HG02938 (cell line): ENCODE results near the gene TRAF6.
A peak's percentile ranks its signal among the peaks of the same experiment; 100 is the strongest.
"Not testable (repeated sequence)": the region's sequence is repeated elsewhere in the genome, so short reads cannot be mapped to it uniquely, and the experiment has no call there.

Source experiments
- ATAC-seq: cut with Tn5 transposase; IDR thresholded peaks from one replicate; pipeline ENCODE4 v1.9.1; 2021; ENCODE audit warnings: mild to moderate bottlenecking, moderate library complexity; ENCODE audit not compliant: unreplicated experiment

TRAF6 gene

GRCh38 chr11:36509694-36510593 lies at the start of gene TRAF6:
TRAF6 (minus strand) TSS chr11:36510272; CDS start chr11:36501515, 8,757 bp downstream.
- peak; percentile 92 for ATAC-seq

- ATAC-seq, result peak; percentile 99
Measured at GRCh38 chr11:36558571-36559413, 48.7 kb upstream of the TRAF6 start.

DNA sequence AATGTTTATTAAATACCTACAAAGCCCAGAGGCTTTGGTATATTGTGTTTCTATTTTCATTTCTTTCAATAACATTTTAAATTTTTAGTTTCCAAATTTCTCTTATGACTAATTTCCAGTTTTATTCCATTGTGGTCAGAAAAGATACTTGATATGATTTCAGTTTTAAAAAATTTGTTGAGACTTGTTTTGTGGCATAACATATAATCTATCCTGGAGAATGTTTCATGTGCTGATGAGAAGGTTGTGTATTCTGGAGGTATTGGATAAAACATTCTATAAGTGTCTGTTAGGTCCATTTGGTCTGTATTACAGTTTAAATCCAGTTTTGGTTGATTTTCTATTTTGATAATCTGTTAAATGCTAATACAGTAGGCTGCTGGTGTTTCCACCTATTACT lies 47.9 kb upstream of the TRAF6 start:
- ATAC-seq, result no peak

DNA sequence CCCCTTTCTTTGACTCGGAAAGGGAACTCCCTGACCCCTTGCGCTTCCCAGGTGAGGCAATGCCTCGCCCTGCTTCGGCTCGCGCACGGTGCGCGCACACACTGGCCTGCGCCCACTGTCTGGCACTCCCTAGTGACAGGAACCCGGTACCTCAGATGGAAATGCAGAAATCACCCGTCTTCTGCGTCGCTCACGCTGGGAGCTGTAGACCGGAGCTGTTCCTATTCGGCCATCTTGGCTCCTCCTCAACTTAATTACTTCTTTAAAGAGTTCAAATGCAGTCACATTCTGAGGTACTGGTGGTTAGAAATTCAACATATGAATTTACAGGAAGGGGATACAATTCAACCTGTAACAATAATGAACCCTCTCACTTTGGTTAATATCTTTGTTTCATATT lies 47.3 kb upstream of the TRAF6 start:
- not testable (repeated sequence) for ATAC-seq

DNA sequence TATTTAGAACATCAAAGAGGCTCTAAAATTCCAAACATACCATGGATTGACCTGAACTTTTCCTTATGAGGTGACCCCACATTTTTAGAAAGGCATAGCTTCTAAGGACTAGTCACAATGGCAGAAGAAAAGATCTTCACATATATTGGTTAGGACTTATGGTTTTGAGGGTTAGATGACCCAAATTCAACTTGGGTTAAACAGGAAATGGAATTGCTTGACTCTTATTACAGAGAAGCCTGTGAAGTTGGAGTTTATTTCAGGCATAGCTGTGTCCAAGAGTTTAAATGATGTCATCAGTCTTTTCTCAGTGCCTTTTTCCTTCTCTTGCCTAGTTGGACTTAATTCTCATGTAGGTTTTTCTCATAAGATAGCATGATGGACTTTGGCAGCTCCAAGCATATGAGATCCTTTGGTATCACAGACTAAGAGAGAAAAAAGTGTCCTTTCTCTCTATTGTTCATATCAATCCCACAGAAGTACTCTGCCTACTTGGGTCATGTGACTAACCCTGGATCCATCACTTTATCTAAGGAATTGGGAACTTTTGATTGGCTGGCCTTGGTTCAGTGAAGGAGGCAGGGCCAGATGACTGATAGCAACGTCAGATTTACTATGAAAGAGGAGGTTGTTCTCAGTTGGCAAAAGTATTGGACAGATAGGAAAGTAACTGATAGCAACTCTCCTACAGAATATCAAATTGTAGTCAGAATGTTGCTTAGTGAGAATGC lies 40.5 kb upstream of the TRAF6 start:
- no peak for ATAC-seq

- ATAC-seq, result peak; percentile 96
Measured at GRCh38 chr11:36540998-36541397, 30.9 kb upstream of the TRAF6 start.

DNA sequence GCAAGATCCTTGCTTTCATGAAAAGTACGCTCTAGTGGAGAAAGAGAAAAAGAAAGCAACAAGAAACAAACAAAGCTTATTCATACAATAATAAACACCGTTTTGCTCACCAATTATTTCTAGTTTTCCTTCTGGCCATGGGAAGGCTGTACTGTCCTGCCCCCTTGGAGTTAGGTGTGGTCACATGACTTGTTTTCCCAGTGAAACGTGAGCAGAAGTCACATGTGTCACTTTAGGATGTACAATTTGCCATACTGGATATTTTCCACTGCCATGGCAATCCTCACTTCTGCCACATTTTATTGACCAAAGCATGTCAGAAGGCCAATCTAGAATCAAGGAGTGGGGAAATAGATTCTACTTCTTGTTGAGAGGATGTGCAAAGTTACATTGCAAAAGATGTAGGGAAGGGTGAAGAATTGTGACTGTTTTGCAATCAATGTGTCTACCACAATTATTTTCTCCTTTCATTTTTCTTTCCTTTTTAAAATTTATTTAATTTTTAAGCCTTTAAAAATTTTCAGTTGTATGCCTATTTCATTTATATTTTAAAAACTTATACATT lies 24.3 kb upstream of the TRAF6 start:
- ATAC-seq, result no peak

GRCh38 chr11:36532941-36533601 lies 23.0 kb upstream of the TRAF6 start:
- no peak for ATAC-seq

DNA sequence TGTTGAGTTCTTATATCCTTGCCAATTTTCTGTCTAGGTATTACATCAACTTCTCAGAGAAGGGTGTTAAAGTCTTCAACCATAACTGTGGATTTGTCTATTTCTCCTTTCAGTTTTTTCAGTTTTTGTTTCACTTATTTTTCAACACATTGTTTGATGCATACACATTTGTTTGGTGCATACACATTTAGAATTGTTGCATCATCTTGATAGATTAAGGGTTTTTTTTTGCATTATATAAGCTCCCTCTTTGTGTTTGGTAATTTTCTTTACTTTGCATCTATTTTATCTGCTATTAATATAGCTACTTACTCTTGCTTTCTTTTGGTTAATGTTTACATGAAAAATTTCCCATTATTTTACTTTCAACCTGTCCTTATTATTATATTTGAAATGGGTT lies 20.8 kb upstream of the TRAF6 start:
- ATAC-seq, result no peak

- ATAC-seq, result no peak
Measured at GRCh38 chr11:36513965-36514364, 3.9 kb upstream of the TRAF6 start.

- no peak for ATAC-seq
Measured at GRCh38 chr11:36512016-36512415, 1.9 kb upstream of the TRAF6 start.

DNA sequence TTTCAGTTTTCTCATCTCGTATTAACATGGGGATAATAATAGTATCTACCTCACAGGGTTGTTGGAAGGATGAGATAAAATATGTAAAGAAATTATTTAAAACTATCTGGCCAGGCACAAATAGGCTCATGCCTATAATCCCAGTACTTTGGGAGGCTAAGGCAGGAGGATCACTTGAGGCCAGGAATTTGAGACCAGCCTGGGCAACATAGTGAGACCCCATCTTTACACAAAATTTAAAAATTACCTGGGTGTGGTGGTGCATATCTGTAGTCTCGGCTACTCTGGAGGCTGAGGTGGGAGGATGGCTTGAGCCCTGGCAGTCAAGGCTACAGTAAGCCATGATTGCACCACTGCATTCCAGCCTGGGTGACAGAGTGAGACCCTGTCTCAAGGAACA lies 990 bp upstream of the TRAF6 start:
- not testable (repeated sequence) for ATAC-seq

DNA sequence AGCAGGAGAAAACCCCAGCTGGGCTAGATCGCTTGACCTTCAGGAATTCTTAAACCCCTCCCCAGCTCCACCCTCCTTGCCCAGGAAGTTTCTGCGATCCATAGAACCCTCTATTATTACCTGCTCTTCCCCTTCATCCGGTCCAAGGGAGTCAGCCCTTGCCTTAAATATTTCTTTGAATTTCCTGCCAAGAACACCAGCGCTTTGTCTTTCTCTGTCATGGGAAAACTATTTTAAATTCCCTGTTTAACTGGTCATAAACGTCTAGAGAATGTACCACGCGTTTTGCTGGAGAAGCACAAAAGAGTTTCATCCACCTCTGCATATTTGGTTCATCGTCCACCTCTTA lies 496 bp upstream of the TRAF6 start:
- ATAC-seq, result no peak

GRCh38 chr11:36509201-36509639 lies 852 bp downstream of the TRAF6 start:
- ATAC-seq, result peak; percentile 13

DNA sequence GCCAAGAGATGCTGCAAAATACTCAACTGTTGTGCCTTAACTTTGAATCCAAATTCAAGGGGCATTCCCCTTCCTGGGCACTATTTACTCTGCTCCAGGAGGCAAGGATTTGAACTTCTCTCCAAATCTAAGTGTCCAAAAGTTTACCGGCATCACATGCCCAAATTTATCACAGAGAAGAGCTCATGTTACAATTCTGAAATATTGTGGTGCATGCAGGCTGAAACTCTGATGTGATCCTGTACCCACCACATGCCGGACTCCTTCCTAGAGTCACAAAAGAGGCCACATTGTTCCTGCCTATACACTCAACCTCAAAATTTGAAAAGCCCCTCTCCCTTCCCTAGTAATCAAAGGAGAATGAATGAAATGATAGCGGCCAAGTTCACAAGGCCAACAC lies 1.3 kb downstream of the TRAF6 start:
- no peak for ATAC-seq

- ATAC-seq, result no peak
Measured at GRCh38 chr11:36507824-36508489, 2.1 kb downstream of the TRAF6 start.

DNA sequence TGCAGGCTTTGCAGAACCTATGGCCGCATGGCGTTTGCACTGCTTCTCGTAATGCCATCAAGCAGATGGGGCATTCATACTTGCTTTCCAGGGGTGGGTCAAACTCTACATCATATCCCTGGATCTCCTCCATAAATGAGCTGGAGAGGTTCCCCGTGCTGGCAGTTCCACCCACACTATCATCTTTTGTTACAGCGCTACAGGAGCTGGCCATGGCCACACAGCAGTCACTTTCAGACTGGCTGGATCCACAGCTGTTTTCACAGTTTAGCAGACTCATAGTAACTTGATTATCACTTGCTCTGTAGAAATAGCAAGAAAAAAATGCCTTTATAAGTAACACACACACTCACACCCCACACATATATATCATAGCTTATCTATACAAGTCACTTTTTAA lies 8.8 kb downstream of the TRAF6 start:
- no peak for ATAC-seq

DNA sequence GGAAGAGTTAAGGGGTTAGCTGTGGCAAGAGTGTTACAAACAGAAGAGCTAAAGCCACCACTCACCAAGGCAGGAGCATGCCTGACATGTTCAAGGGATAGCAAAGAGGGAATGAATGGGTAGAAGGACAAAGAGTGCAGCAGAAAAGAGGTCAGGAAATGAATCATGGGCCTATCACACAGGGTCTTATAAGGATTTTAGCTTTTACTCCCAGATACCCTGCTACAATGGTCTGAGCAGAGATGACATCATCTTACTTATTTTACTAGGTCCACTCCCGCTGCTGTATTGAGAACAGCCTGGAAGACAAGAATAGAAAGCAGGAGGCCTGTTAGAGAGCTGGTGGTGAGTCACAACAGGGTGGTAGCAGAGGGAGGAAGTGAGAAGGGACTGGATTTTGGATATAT lies 9.8 kb downstream of the TRAF6 start:
- ATAC-seq, result peak; percentile 88

DNA sequence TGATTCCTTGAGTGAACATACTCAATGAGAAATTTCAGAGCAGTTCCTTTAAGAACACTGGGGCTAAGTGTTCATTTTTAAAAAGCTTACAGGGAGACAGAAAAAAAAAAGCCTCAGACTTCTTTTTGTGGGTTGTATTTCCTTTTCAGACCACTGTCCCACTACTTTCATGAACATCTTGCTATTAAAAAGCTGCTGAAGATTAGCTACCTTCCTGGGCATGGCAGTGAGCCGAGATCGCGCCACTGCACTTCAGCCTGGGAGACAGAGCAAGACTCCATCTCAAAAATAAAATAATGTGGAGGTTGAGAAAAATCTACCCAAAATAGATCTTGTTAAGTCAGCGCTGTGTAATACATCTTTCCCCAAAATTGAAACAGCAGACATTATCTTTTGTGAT lies 10.8 kb downstream of the TRAF6 start:
- ATAC-seq, result no peak

DNA sequence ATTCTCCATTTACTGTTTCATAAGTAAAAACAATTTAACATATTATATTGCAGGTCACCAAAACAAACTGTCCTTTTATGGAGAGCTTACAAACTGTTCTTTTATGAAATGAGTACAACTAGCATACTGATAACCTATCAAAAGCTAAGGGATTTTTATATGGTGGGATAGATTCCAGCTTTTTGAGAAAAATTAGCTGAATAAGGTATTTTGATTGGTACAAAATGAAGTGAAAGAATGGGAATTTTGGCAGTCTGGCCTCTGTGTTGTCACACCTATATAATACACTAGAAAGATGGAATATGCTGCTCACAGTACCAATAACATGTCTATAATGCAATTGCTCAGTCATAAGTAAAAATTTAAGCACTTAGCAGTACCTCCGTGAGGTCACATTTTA lies 11.4 kb downstream of the TRAF6 start:
- no peak for ATAC-seq
